Measurements from ENCODE around the gene LHFPL6. TPM values are rescaled to one million over a fixed set of nuclear protein-coding genes. Genes with fewer than 3 reads are reported as not detected.

The LHFPL6 gene
- total RNA-seq, 4 donors from 2014 or later, result 1.8 to 14.2 (median 9.0) TPM

DNA sequence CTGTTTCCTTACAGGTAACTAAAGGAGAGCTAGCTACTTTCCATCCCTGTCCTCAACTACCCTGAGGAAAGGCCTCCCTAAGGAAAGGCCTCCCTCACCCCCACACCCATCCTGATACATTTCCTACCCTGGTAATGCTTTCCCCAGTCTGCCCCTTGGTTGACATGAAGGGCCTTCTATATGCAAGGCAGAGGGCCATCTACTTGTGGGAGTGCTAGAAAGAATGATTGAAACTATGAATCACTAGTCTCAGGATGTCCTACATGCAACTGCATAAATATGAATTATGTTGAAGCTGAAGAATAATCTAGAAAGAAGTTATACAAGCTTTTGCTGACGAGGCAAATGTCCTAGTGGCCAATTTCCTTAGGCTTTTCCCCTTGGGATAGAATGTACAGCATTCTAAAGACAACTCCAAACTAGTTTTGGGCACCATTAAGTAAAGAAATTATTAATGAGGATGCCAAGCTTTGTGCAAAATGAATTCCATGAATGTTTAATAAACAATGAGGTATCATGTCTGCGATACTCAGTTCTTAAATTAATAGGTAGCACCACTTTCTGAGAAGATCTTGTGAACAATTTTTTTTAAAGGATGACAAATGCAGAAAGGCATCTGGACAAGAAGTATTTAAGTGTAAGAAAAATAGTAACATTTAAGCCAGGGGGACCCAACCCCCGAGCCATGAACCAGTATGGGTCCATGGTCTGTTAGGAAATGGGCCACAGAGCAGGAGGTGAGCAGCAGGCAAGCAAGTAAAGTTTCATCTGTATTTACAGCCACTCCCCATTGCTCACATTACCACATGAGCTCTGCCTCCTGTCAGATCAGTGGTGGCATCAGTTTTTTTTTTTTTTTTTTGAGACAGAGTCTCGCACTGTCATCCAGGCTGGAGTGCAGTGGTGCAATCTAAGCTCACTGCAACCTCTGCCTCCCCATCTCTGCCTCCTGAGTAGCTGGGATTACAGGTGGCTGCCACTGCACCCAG, 223.0 kb downstream of the LHFPL6 start:
- TF ChIP-seq CTCF (IDR thresholded peaks at IDR 0.05), result no peak
- TF ChIP-seq POLR2A (IDR thresholded peaks at IDR 0.05), result no peak
- Histone ChIP-seq H3K27ac (no peak overlapping the region), H3K4me3 (no peak overlapping the region), H3K9me3 (no peaks in the 10 kb centered on the region), H3K27me3 (no peaks in the 10 kb centered on the region), H3K36me3 (no peaks in the 10 kb centered on the region), H3K4me1 (no peaks in the 10 kb centered on the region)
- DNase-seq, result no peak

DNA sequence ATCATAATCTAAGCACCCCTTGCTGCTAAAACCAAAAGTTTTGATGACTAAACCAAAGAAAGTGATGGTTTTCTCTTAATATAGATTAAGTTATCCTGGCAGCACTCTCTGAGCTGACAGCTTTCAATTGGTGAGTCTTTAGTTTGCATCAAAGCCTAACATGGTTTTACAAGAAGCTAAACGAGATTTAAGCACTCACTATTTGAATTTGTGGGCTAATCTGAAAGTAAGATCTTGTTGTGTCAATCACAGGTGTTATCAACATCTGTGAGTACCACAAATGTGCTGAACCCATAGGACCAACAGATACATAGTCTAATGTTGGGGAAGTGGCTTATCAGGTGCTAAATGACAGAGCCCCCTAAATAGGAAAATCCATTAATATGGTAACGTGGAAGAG, 223.9 kb downstream of the LHFPL6 start:
- H3K27ac ChIP-seq, result no peak overlapping the region
- no peak for TF ChIP-seq CTCF (IDR thresholded peaks at IDR 0.05)
- no peak for TF ChIP-seq POLR2A (IDR thresholded peaks at IDR 0.05)
- H3K36me3 ChIP-seq, result no peaks in the 10 kb centered on the region
- H3K27me3 ChIP-seq, result no peaks in the 10 kb centered on the region
- no peaks in the 10 kb centered on the region for H3K4me1 ChIP-seq
- H3K4me3 ChIP-seq, result no peak overlapping the region
- no peaks in the 10 kb centered on the region for H3K9me3 ChIP-seq
- DNase-seq, result no peak

- Histone ChIP-seq H3K9me3 (no peaks in the 10 kb centered on the region), H3K36me3 (no peaks in the 10 kb centered on the region), H3K4me1 (no peaks in the 10 kb centered on the region), H3K27ac (no peak overlapping the region), H3K4me3 (no peak overlapping the region), H3K27me3 (no peaks in the 10 kb centered on the region)
- no peak for DNase-seq
- TF ChIP-seq POLR2A (IDR thresholded peaks at IDR 0.05), result no peak
- no peak for TF ChIP-seq CTCF (IDR thresholded peaks at IDR 0.05)
Measured at GRCh38 chr13:39378306-39378705, 224.7 kb downstream of the LHFPL6 start.

- no peak overlapping the region for H3K4me3 ChIP-seq
- DNase-seq, result no peak
- no peak overlapping the region for H3K27ac ChIP-seq
- H3K4me1 ChIP-seq, result no peaks in the 10 kb centered on the region
- no peaks in the 10 kb centered on the region for H3K27me3 ChIP-seq
- H3K36me3 ChIP-seq, result no peaks in the 10 kb centered on the region
- H3K9me3 ChIP-seq, result no peaks in the 10 kb centered on the region
- TF ChIP-seq CTCF (IDR thresholded peaks at IDR 0.05), result no peak
- TF ChIP-seq POLR2A (IDR thresholded peaks at IDR 0.05), result no peak
Measured at GRCh38 chr13:39377699-39378098, 225.3 kb downstream of the LHFPL6 start.

DNA sequence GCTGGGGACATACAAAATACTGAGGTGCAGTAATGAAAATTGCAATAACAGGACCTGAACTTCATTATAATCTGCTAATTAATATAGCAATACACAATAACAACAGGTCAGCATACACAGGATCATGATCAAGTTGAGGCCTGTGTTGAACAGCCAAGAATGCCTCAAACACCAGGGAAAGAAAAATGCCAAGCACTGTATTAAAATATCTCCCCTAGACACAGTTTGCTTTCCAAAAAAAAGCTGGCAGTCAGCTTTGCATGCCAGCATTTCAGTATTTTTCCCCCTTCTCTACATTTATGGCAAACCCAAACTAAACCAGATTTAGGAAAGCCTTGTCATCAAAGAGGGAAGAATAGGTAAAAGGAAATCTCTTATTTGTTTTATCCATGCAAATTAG, 226.9 kb downstream of the LHFPL6 start:
- Histone ChIP-seq H3K36me3 (no peaks in the 10 kb centered on the region), H3K9me3 (no peaks in the 10 kb centered on the region), H3K27ac (no peak overlapping the region), H3K4me3 (no peak overlapping the region), H3K27me3 (no peaks in the 10 kb centered on the region), H3K4me1 (no peaks in the 10 kb centered on the region)
- DNase-seq, result no peak
- TF ChIP-seq POLR2A (IDR thresholded peaks at IDR 0.05) (no peak), CTCF (IDR thresholded peaks at IDR 0.05) (no peak)

Measured in Peyer's patch (tissue), 4 donors.